ENCODE data around the gene MINAR1. TPM values are rescaled to one million over a fixed set of nuclear protein-coding genes. Genes with fewer than 3 reads are reported as not detected.

Gene MINAR1
- total RNA-seq, 4 donors from 2014 or later: 0.05 to 1.1 (median 0.30) TPM

- no peaks in the 10 kb centered on the region for H3K36me3 ChIP-seq
- no peaks in the 10 kb centered on the region for H3K9me3 ChIP-seq
- TF ChIP-seq POLR2A (IDR thresholded peaks at IDR 0.05): no peak
- H3K4me1 ChIP-seq: no peaks in the 10 kb centered on the region
- DNase-seq (no peak), ATAC-seq (no peak)
- intact Hi-C loops (cut with DNase I; ENCODE audit: low total_unique reads) (no loop called here), in situ Hi-C loops (cut with MboI; ENCODE audit: low sequenced_read_pairs in 4 of 4) (no loop called here)
- H3K27me3 ChIP-seq: no peaks in the 10 kb centered on the region
- H3K27ac ChIP-seq: no peak overlapping the region
- H3K4me3 ChIP-seq: no peak overlapping the region
Measured at GRCh38 chr15:79474252-79474651, 42.1 kb downstream of the MINAR1 start.

- no peaks in the 10 kb centered on the region for H3K36me3 ChIP-seq
- ATAC-seq (no peak), DNase-seq (no peak)
- intact Hi-C loops (cut with DNase I; ENCODE audit: low total_unique reads) (no loop called here), in situ Hi-C loops (cut with MboI; ENCODE audit: low sequenced_read_pairs in 4 of 4) (no loop called here)
- no peaks in the 10 kb centered on the region for H3K9me3 ChIP-seq
- H3K4me1 ChIP-seq: no peaks in the 10 kb centered on the region
- TF ChIP-seq CTCF (IDR thresholded peaks at IDR 0.05 in 4 of 5, conservative IDR thresholded peaks at IDR 0.05 in 1 of 5) (no peak), POLR2A (IDR thresholded peaks at IDR 0.05) (no peak)
- no peak overlapping the region for H3K27ac ChIP-seq
- no peak overlapping the region for H3K4me3 ChIP-seq
- H3K27me3 ChIP-seq: no peaks in the 10 kb centered on the region
Measured at GRCh38 chr15:79475306-79475705, 43.2 kb downstream of the MINAR1 start.

- no peak overlapping the region for H3K4me3 ChIP-seq
Measured at GRCh38 chr15:79478108-79478507, 46.0 kb downstream of the MINAR1 start.

GRCh38 chr15:79479616-79480015 lies 47.5 kb downstream of the MINAR1 start:
- Histone ChIP-seq H3K36me3 (no peaks in the 10 kb centered on the region), H3K27ac (no peak overlapping the region), H3K9me3 (no peaks in the 10 kb centered on the region), H3K4me1 (no peaks in the 10 kb centered on the region), H3K27me3 (no peaks in the 10 kb centered on the region), H3K4me3 (no peak overlapping the region)
- intact Hi-C loops (cut with DNase I; ENCODE audit: low total_unique reads) (no loop called here), in situ Hi-C loops (cut with MboI; ENCODE audit: low sequenced_read_pairs in 4 of 4) (no loop called here)
- TF ChIP-seq POLR2A (IDR thresholded peaks at IDR 0.05) (no peak), CTCF (IDR thresholded peaks at IDR 0.05 in 4 of 5, conservative IDR thresholded peaks at IDR 0.05 in 1 of 5) (no peak)
- ATAC-seq: no peak
- no peak for DNase-seq

More at GRCh38 chr15:79478108-79478507, 46.0 kb downstream of the MINAR1 start:
- TF ChIP-seq CTCF (IDR thresholded peaks at IDR 0.05 in 4 of 5, conservative IDR thresholded peaks at IDR 0.05 in 1 of 5): no peak
- TF ChIP-seq POLR2A (IDR thresholded peaks at IDR 0.05): no peak
- Histone ChIP-seq H3K9me3 (no peaks in the 10 kb centered on the region), H3K36me3 (no peaks in the 10 kb centered on the region), H3K4me1 (no peaks in the 10 kb centered on the region), H3K27me3 (no peaks in the 10 kb centered on the region), H3K27ac (no peak overlapping the region)
- ATAC-seq (no peak), DNase-seq (no peak)
- in situ Hi-C loops (cut with MboI; ENCODE audit: low sequenced_read_pairs in 4 of 4) (no loop called here), intact Hi-C loops (cut with DNase I; ENCODE audit: low total_unique reads) (no loop called here)

- H3K36me3 ChIP-seq: no peaks in the 10 kb centered on the region
- in situ Hi-C loops (cut with MboI; ENCODE audit: low sequenced_read_pairs in 4 of 4): no loop called here
- ATAC-seq (no peak), DNase-seq (no peak)
- H3K27me3 ChIP-seq: no peaks in the 10 kb centered on the region
- no peaks in the 10 kb centered on the region for H3K4me1 ChIP-seq
- H3K4me3 ChIP-seq: no peak overlapping the region
- H3K27ac ChIP-seq: no peak overlapping the region
- intact Hi-C loops (cut with DNase I; ENCODE audit: low total_unique reads): no loop called here
- no peaks in the 10 kb centered on the region for H3K9me3 ChIP-seq
- TF ChIP-seq CTCF (IDR thresholded peaks at IDR 0.05 in 4 of 5, conservative IDR thresholded peaks at IDR 0.05 in 1 of 5) (no peak), POLR2A (IDR thresholded peaks at IDR 0.05) (no peak)
Measured at GRCh38 chr15:79481793-79482192, 49.7 kb downstream of the MINAR1 start.

Other genes with a start within 250 kb of the MINAR1 start
- not detected for gene ANKRD34C, start 149.6 kb upstream of the MINAR1 start, total RNA-seq
- gene TMED3, start 121.2 kb upstream of the MINAR1 start, total RNA-seq: 1 to 10 TPM; 1.3 to 7.0 (median 5.4) TPM